Right lobe of liver (tissue), 4 donors: ENCODE measurements around the gene SCN3B.

ENCODE experiments used
- CTCF ChIP-seq, 4 donors: fragments of 200-600 bp in 3 of 4; fragments of 450-650 bp in 1 of 4; IDR thresholded peaks; one replicate each; pipeline versions ENCODE4 v1.5.1 to v1.8.0; 2016 to 2022; ENCODE audit warnings: antibody characterized with exemption in 4 of 4, mild to moderate bottlenecking in 2 of 4
- POLR2A ChIP-seq: fragments of 450-650 bp; IDR thresholded peaks from one replicate; pipeline ENCODE4 v1.6.1; 2017; ENCODE audit warnings: antibody characterized with exemption, mild to moderate bottlenecking
- donor health status: DM: no; HTN: no; CAD: no.
- donor health status: DM: no; HTN: no; CAD: no.
- donor health status: DM: no; HTN: yes; CAD: no.

- TF ChIP-seq CTCF (IDR thresholded peaks at IDR 0.05): no peak
- no peak for TF ChIP-seq POLR2A
Observed at GRCh38 chr11:123677510-123677909, 23.1 kb upstream of the SCN3B start.
